Measurements from ENCODE around the gene NAA16.

NAA16 gene

GRCh38 chr13:41361491-41361890 lies 50.4 kb downstream of the NAA16 start:
- DNase-seq = no peak

GRCh38 chr13:41364043-41364442 lies 53.0 kb downstream of the NAA16 start:
- DNase-seq = no peak

- DNase-seq = no peak
Measured at GRCh38 chr13:41365631-41366030, 54.6 kb downstream of the NAA16 start.

GRCh38 chr13:41370736-41371135 lies 59.7 kb downstream of the NAA16 start:
- DNase-seq = no peak

- no peak for DNase-seq
Measured at GRCh38 chr13:41377446-41377845, 66.4 kb downstream of the NAA16 start.

- DNase-seq = no peak
Measured at GRCh38 chr13:41382431-41382830, 71.4 kb downstream of the NAA16 start.

- no peak for DNase-seq
Measured at GRCh38 chr13:41383386-41383785, 72.3 kb downstream of the NAA16 start.

GRCh38 chr13:41384749-41385503 lies 73.9 kb downstream of the NAA16 start:
- DNase-seq = no peak

GRCh38 chr13:41386211-41386610 lies 75.1 kb downstream of the NAA16 start:
- no peak for DNase-seq

GRCh38 chr13:41387576-41387975 lies 76.5 kb downstream of the NAA16 start:
- no peak for DNase-seq

GRCh38 chr13:41388143-41388881 lies 77.2 kb downstream of the NAA16 start:
- no peak for DNase-seq

GRCh38 chr13:41389580-41389979 lies 78.5 kb downstream of the NAA16 start:
- DNase-seq = no peak

- DNase-seq = no peak
Measured at GRCh38 chr13:41394166-41394565, 83.1 kb downstream of the NAA16 start.

- no peak for DNase-seq
Measured at GRCh38 chr13:41398494-41399170, 87.6 kb downstream of the NAA16 start.

GRCh38 chr13:41401366-41401765 lies 90.3 kb downstream of the NAA16 start:
- no peak for DNase-seq

GRCh38 chr13:41402691-41403511 lies 91.8 kb downstream of the NAA16 start:
- DNase-seq = no peak

GRCh38 chr13:41403983-41404382 lies 92.9 kb downstream of the NAA16 start:
- no peak for DNase-seq

GRCh38 chr13:41405367-41405766 lies 94.3 kb downstream of the NAA16 start:
- no peak for DNase-seq

- DNase-seq = no peak
Measured at GRCh38 chr13:41407380-41407779, 96.3 kb downstream of the NAA16 start.

GRCh38 chr13:41408121-41408520 lies 97.1 kb downstream of the NAA16 start:
- no peak for DNase-seq

GRCh38 chr13:41408746-41409145 lies 97.7 kb downstream of the NAA16 start:
- DNase-seq = no peak

GRCh38 chr13:41409611-41410010 lies 98.5 kb downstream of the NAA16 start:
- no peak for DNase-seq

GRCh38 chr13:41411060-41411459 lies 100.0 kb downstream of the NAA16 start:
- no peak for DNase-seq

Data from 8988T (cell line).